ENCODE results near the gene TENM4. TPM values are rescaled to one million over a fixed set of nuclear protein-coding genes. Genes with fewer than 3 reads are reported as not detected.

Gene TENM4
- total RNA-seq, 2 donors from 2014 or later, result 2.6 to 6.8 TPM

GRCh38 chr11:79432138-79432537 is 8.7 kb downstream of the TENM4 start:
- TF ChIP-seq CTCF (IDR thresholded peaks at IDR 0.05), result no peak
- no peak for TF ChIP-seq POLR2A (IDR thresholded peaks at IDR 0.05)
- TF ChIP-seq POLR2AphosphoS5 (IDR thresholded peaks at IDR 0.05), result no peak
- intact Hi-C loops (cut with DNase I), result no loop called here
- no peak for DNase-seq (ENCODE audit: low spot score)
- H3K27ac ChIP-seq, result no peak overlapping the region
- H3K4me1 ChIP-seq (replicated peaks), result no peaks in the 10 kb centered on the region
- no peaks in the 10 kb centered on the region for H3K36me3 ChIP-seq
- no peaks in the 10 kb centered on the region for H3K27me3 ChIP-seq (replicated peaks; ENCODE audit: insufficient read depth)
- H3K9me3 ChIP-seq, result no peaks in the 10 kb centered on the region
- 68% methylated on average over 2 of the region's 2 CpGs for WGBS
- no peak overlapping the region for H3K4me3 ChIP-seq

GRCh38 chr11:79431535-79431934 is 9.3 kb downstream of the TENM4 start:
- no peak overlapping the region for H3K27ac ChIP-seq

GRCh38 chr11:79430280-79430679 is 10.6 kb downstream of the TENM4 start:
- intact Hi-C loops (cut with DNase I), result no loop called here
- Histone ChIP-seq H3K27me3 (replicated peaks; ENCODE audit: insufficient read depth) (no peaks in the 10 kb centered on the region), H3K4me1 (replicated peaks) (no peaks in the 10 kb centered on the region), H3K27ac (no peak overlapping the region), H3K9me3 (no peaks in the 10 kb centered on the region), H3K4me3 (no peak overlapping the region), H3K36me3 (no peaks in the 10 kb centered on the region)
- TF ChIP-seq CTCF (IDR thresholded peaks at IDR 0.05) (no peak), POLR2A (IDR thresholded peaks at IDR 0.05) (no peak), POLR2AphosphoS5 (IDR thresholded peaks at IDR 0.05) (no peak)
- DNase-seq (ENCODE audit: low spot score), result no peak

More at GRCh38 chr11:79431535-79431934, 9.3 kb downstream of the TENM4 start:
- WGBS, result 84% methylated on average over 1 of the region's 1 CpG
- Histone ChIP-seq H3K9me3 (no peaks in the 10 kb centered on the region), H3K36me3 (no peaks in the 10 kb centered on the region), H3K4me3 (no peak overlapping the region), H3K27me3 (replicated peaks; ENCODE audit: insufficient read depth) (no peaks in the 10 kb centered on the region), H3K4me1 (replicated peaks) (no peaks in the 10 kb centered on the region)
- no peak for DNase-seq (ENCODE audit: low spot score)
- TF ChIP-seq POLR2AphosphoS5 (IDR thresholded peaks at IDR 0.05) (no peak), CTCF (IDR thresholded peaks at IDR 0.05) (no peak), POLR2A (IDR thresholded peaks at IDR 0.05) (no peak)
- intact Hi-C loops (cut with DNase I), result no loop called here

- intact Hi-C loops (cut with DNase I), result no loop called here
- 52% methylated on average over 1 of the region's 1 CpG for WGBS
- Histone ChIP-seq H3K27ac (no peak overlapping the region), H3K27me3 (replicated peaks; ENCODE audit: insufficient read depth) (no peaks in the 10 kb centered on the region), H3K36me3 (no peaks in the 10 kb centered on the region), H3K4me3 (no peak overlapping the region), H3K9me3 (no peaks in the 10 kb centered on the region), H3K4me1 (replicated peaks) (no peaks in the 10 kb centered on the region)
- TF ChIP-seq POLR2AphosphoS5 (IDR thresholded peaks at IDR 0.05) (no peak), POLR2A (IDR thresholded peaks at IDR 0.05) (no peak)
- DNase-seq (ENCODE audit: low spot score), result no peak
Observed at GRCh38 chr11:79428406-79428805, 12.4 kb downstream of the TENM4 start.

- WGBS, result 77% methylated on average over 5 of the region's 5 CpGs
- no peaks in the 10 kb centered on the region for H3K4me1 ChIP-seq (replicated peaks)
- intact Hi-C loops (cut with DNase I), result no loop called here
- H3K27me3 ChIP-seq (replicated peaks; ENCODE audit: insufficient read depth), result no peaks in the 10 kb centered on the region
- no peaks in the 10 kb centered on the region for H3K9me3 ChIP-seq
- H3K36me3 ChIP-seq, result no peaks in the 10 kb centered on the region
- no peak for DNase-seq (ENCODE audit: low spot score)
- H3K4me3 ChIP-seq, result no peak overlapping the region
- no peak overlapping the region for H3K27ac ChIP-seq
- TF ChIP-seq POLR2A (IDR thresholded peaks at IDR 0.05), result no peak
- no peak for TF ChIP-seq POLR2AphosphoS5 (IDR thresholded peaks at IDR 0.05)
- no peak for TF ChIP-seq CTCF (IDR thresholded peaks at IDR 0.05)
Observed at GRCh38 chr11:79427611-79428327, 13.1 kb downstream of the TENM4 start.
